Measurements from ENCODE around the gene LRRC25. TPM values are rescaled to one million over a fixed set of nuclear protein-coding genes. Genes with fewer than 3 reads are reported as not detected.

LRRC25 gene
- total RNA-seq, 1 experiment from 2014 or later, result not detected

- CTCF ChIA-PET, result no interaction called here
- Histone ChIP-seq H2AFZ (no peak overlapping the region), H3K79me2 (ENCODE audit: low read depth) (no peaks in the 10 kb centered on the region), H3K4me1 (replicated peaks; ENCODE audit: insufficient read depth) (peaks cover 10% of the 10 kb centered on the region; the same call in 1 of the 2 replicates), H3K27me3 (ENCODE audit: insufficient read depth, low read depth) (no peaks in the 10 kb centered on the region), H3K36me3 (ENCODE audit: low read depth) (peaks cover 26% of the 10 kb centered on the region), H3F3A (ENCODE audit: insufficient read depth, low read depth) (peaks cover 9% of the 10 kb centered on the region; the same call in 1 of the 2 replicates), H3K4me3 (no peak overlapping the region), H3K4me2 (no peak overlapping the region), H4K20me1 (ENCODE audit: insufficient read depth) (no peaks in the 10 kb centered on the region), H3K27ac (no peak overlapping the region), H3K9me2 (ENCODE audit: insufficient read depth) (no peaks in the 10 kb centered on the region), H3K9me3 (ENCODE audit: insufficient read depth, low read depth) (no peaks in the 10 kb centered on the region)
- POLR2A ChIA-PET (ENCODE audit: unreplicated experiment), result no interaction called here
- TF ChIP-seq CTCF (conservative IDR thresholded peaks at IDR 0.05) (no peak), EZH2 (IDR thresholded peaks at IDR 0.05; ENCODE audit: low read depth) (no peak)
- BruUV-seq (replicated peaks), result no TSS peak
- no peak for DNase-seq
- intact Hi-C loops (cut with micrococcal nuclease; ENCODE audit: unreplicated experiment), result no loop called here
Observed at GRCh38 chr19:18353378-18354005, 43.9 kb downstream of the LRRC25 start.

DNA sequence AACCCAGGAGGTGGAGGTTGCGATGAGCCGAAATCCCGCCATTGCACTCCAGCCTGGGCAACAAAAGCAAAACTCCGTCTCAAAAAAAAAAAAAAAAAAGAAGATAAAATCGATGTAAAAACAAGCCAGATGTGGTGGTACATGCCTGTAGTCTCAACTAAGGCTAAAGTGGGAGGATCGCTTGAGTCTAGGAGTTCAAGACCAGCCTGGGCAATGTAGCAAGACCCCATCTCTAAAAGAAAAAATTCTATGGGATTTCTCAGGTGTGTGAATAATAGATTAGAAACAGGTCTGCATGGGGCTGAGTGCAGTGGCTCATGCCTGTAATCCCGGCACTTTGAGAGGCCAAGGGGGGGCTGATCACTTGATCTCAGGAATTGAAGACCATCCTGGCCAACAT lies 45.9 kb downstream of the LRRC25 start:
- Histone ChIP-seq H3F3A (ENCODE audit: insufficient read depth, low read depth) (peaks cover 10% of the 10 kb centered on the region; the same call in 1 of the 2 replicates), H3K79me2 (ENCODE audit: low read depth) (no peaks in the 10 kb centered on the region), H4K20me1 (ENCODE audit: insufficient read depth) (no peaks in the 10 kb centered on the region), H3K9me2 (ENCODE audit: insufficient read depth) (no peaks in the 10 kb centered on the region), H3K9me3 (ENCODE audit: insufficient read depth, low read depth) (no peaks in the 10 kb centered on the region), H3K36me3 (ENCODE audit: low read depth) (peaks cover 11% of the 10 kb centered on the region), H3K27me3 (ENCODE audit: insufficient read depth, low read depth) (no peaks in the 10 kb centered on the region), H3K4me1 (replicated peaks; ENCODE audit: insufficient read depth) (peaks cover 10% of the 10 kb centered on the region; the same call in 1 of the 2 replicates), H3K4me2 (no peak overlapping the region), H3K27ac (no peak overlapping the region), H2AFZ (no peak overlapping the region), H3K4me3 (no peak overlapping the region)
- CTCF ChIA-PET, result no interaction called here
- intact Hi-C loops (cut with micrococcal nuclease; ENCODE audit: unreplicated experiment), result no loop called here
- POLR2A ChIA-PET (ENCODE audit: unreplicated experiment), result no interaction called here
- DNase-seq, result no peak
- BruUV-seq (replicated peaks), result no TSS peak
- TF ChIP-seq EZH2 (IDR thresholded peaks at IDR 0.05; ENCODE audit: low read depth), result no peak
- TF ChIP-seq CTCF (conservative IDR thresholded peaks at IDR 0.05), result no peak

- DNase-seq, result no peak
- Histone ChIP-seq H3F3A (ENCODE audit: insufficient read depth, low read depth) (peaks cover 20% of the 10 kb centered on the region; the same call in 1 of the 2 replicates), H3K36me3 (ENCODE audit: low read depth) (0 out of 2 replicates have a peak, but pooled peaks cover 3% of the 10 kb centered on the region), H3K4me3 (no peak overlapping the region), H4K20me1 (ENCODE audit: insufficient read depth) (no peaks in the 10 kb centered on the region), H2AFZ (no peak overlapping the region), H3K4me2 (no peak overlapping the region), H3K9me3 (ENCODE audit: insufficient read depth, low read depth) (no peaks in the 10 kb centered on the region), H3K27ac (no peak overlapping the region), H3K4me1 (replicated peaks; ENCODE audit: insufficient read depth) (peaks cover 10% of the 10 kb centered on the region; the same call in 1 of the 2 replicates), H3K9me2 (ENCODE audit: insufficient read depth) (no peaks in the 10 kb centered on the region), H3K79me2 (ENCODE audit: low read depth) (no peaks in the 10 kb centered on the region), H3K27me3 (ENCODE audit: insufficient read depth, low read depth) (no peaks in the 10 kb centered on the region)
- TF ChIP-seq EZH2 (IDR thresholded peaks at IDR 0.05; ENCODE audit: low read depth) (no peak), CTCF (conservative IDR thresholded peaks at IDR 0.05) (no peak)
- ChIA-PET CTCF (interaction anchor here (0.7 kb wide), 1 partner anchor 67 kb away, joined by 3 read pairs; no protein-coding TSS in a partner anchor), POLR2A (ENCODE audit: unreplicated experiment) (no interaction called here)
- intact Hi-C loops (cut with micrococcal nuclease; ENCODE audit: unreplicated experiment), result no loop called here
- BruUV-seq (replicated peaks), result no TSS peak
Observed at GRCh38 chr19:18350490-18350889, 46.9 kb downstream of the LRRC25 start.
